Measurements from ENCODE around the gene RNF227. TPM values are rescaled to one million over a fixed set of nuclear protein-coding genes. Genes with fewer than 3 reads are reported as not detected.

The RNF227 gene
- total RNA-seq, 2 experiments from 2014 or later, result 4.2 TPM

- ATAC-seq, result peak; percentile 31
- POLR2A ChIA-PET, result interaction anchor here (1.5 kb wide), 1 partner anchor 244 kb away, joined by 6 read pairs; no protein-coding TSS in a partner anchor
- H3K9me3 Mint-ChIP-seq (ENCODE audit: insufficient read depth), result no peaks in the 10 kb centered on the region
- no peaks in the 10 kb centered on the region for H3K27me3 Mint-ChIP-seq (ENCODE audit: low read depth)
- peaks cover 23% of the 10 kb centered on the region for H3K36me3 Mint-ChIP-seq (ENCODE audit: low read depth)
- DNase-seq, result peak; percentile 78
- CTCF ChIA-PET, result interaction anchor here (6.6 to 9.7 kb wide), 2 partner anchors 13 to 59 kb away, joined by 41 to 128 read pairs; partner anchors contain the start of gene RNF227
- peak within 1 kb of the TSS; percentile 95 for H3K4me3 Mint-ChIP-seq
- peak within 1 kb of the TSS; percentile 98 for H3K27ac Mint-ChIP-seq
- H3K4me1 Mint-ChIP-seq (ENCODE audit: low read depth), result peaks cover 37% of the 10 kb centered on the region
Observed at GRCh38 chr17:7929158-7930023, 13.3 kb upstream of the RNF227 start, which contains the start of gene KCNAB3. KCNAB3 (minus strand) TSS chr17:7929856; CDS start chr17:7929435, 421 bp downstream.

DNA sequence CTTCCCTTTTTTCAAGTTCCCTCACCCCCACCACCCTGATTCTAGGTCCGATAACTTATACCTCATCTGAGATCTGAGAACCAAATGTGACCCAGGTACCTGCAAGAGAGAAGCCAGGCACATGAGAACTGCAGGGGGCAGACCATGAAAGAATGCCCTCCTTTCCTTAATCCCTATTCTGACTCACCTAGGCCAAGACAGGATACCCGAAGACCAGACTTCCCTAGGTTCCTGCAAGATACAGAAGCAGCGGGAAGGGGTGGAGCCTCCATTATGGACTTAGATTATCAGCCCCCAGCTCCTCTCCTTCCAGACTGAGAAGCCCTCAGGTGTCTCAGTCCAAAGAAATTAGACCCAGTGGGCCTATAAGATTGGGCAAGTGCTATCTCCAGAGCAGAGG lies 11.5 kb upstream of the RNF227 start:
- peaks cover 38% of the 10 kb centered on the region for H3K4me1 Mint-ChIP-seq (ENCODE audit: low read depth)
- H3K36me3 Mint-ChIP-seq (ENCODE audit: low read depth), result peaks cover 12% of the 10 kb centered on the region
- ATAC-seq, result no peak
- no peaks in the 10 kb centered on the region for H3K27me3 Mint-ChIP-seq (ENCODE audit: low read depth)
- H3K27ac Mint-ChIP-seq, result no peak overlapping the region
- no peaks in the 10 kb centered on the region for H3K9me3 Mint-ChIP-seq (ENCODE audit: insufficient read depth)
- DNase-seq, result no peak
- CTCF ChIA-PET, result interaction anchor here (2.2 to 2.6 kb wide), 2 partner anchors 11 to 62 kb away, joined by 10 to 16 read pairs; partner anchors contain the start of gene RNF227
- POLR2A ChIA-PET, result interaction anchor here (1.4 kb wide), 1 partner anchor 12 kb away, joined by 4 read pairs; the partner anchor contains the start of gene RNF227
- no peak overlapping the region for H3K4me3 Mint-ChIP-seq

DNA sequence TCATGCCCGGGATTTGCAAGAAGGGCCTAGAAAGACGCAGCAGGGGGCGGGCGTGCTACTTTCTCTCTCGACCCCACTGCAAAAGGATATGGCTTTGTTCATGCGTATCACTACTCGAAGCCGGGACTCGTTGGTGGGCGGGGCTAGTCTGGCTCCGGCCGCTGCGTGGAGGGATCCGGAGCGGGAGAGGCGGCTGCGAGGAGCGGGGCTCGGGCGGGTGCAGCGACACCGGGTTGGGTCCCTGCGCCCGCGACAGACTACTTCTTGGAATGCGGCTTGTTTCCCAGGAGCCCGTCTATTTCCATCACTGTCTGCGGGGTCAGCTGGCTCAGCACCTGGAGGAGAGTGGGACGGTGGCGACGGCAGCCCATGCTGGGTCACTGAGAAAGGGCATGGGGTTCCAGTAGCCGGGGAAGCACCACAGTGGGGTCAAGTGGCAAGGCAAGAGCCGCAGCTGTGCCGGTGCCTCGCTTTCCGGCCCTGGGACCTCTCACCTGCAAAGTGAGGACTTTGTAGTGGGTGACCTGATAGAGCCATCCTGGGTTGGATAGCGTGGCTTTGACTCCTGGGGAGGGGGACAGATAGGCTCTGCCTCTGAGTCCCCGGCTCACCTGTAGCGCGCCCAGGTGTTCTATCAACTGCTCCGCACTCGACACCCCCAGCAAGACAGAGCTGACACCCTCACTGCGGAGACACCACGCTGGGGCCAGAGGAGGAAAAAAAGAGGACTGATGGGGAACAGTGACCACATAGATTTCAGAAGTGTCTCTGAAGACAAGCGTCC lies 6.9 kb upstream of the RNF227 start:
- CTCF ChIA-PET, result interaction anchor here (1.2 to 2.5 kb wide), 6 partner anchors 10 to 67 kb away, joined by 4 to 16 read pairs (median 6); partner anchors contain the start of gene NAA38
- H3K4me3 Mint-ChIP-seq, result peak overlapping the region; percentile 54
- ATAC-seq, result peak; percentile 97
- peaks cover 25% of the 10 kb centered on the region for H3K4me1 Mint-ChIP-seq (ENCODE audit: low read depth)
- H3K9me3 Mint-ChIP-seq (ENCODE audit: insufficient read depth), result no peaks in the 10 kb centered on the region
- peaks cover 4% of the 10 kb centered on the region for H3K36me3 Mint-ChIP-seq (ENCODE audit: low read depth)
- H3K27ac Mint-ChIP-seq, result peak overlapping the region; percentile 74
- POLR2A ChIA-PET, result interaction anchor here (1.2 to 3.1 kb wide), 2 partner anchors 9 to 17 kb away, joined by 4 to 23 read pairs; partner anchors contain the start of genes CNTROB and TRAPPC1
- peak; percentile 88 for DNase-seq
- no peaks in the 10 kb centered on the region for H3K27me3 Mint-ChIP-seq (ENCODE audit: low read depth)

DNA sequence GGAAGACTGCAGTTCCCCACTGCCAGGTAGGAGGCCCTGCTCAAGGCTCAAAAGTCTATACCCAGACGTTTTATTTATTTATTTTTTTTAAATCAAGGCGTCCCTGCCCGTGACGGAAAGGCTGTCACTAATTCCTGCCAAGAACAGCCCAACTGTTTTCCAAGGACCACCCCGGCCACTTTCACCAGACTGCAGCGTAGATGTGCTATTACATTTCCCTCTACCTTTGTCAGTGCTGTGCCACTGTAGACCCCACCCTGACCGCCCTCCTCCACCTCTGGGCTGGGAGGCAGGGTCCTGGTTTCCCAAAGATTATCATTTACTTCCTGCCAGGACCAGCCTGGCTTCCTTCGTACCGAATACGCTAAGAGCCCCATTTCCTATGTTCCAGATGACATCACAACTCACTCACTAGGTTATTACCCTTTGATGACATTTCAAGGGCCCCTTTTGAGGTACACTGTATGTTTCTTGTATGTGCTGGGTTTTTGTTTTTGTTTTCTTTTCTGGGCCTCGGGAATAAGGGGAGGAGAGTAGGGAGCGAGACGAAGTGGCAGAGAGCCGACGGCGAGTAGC lies 6.3 kb upstream of the RNF227 start:
- Mint-ChIP-seq H3K27ac (peak overlapping the region; percentile 74), H3K27me3 (ENCODE audit: low read depth) (no peaks in the 10 kb centered on the region), H3K4me1 (ENCODE audit: low read depth) (peaks cover 25% of the 10 kb centered on the region), H3K36me3 (ENCODE audit: low read depth) (peaks cover 2% of the 10 kb centered on the region), H3K9me3 (ENCODE audit: insufficient read depth) (no peaks in the 10 kb centered on the region), H3K4me3 (peak overlapping the region; percentile 54)
- POLR2A ChIA-PET, result interaction anchor here (1.2 to 3.1 kb wide), 2 partner anchors 10 to 18 kb away, joined by 4 to 23 read pairs; partner anchors contain the start of genes CNTROB and TRAPPC1
- ATAC-seq, result peak; percentile 45
- CTCF ChIA-PET, result interaction anchor here (0.9 to 2.5 kb wide), 7 partner anchors 10 to 97 kb away, joined by 3 to 16 read pairs (median 5); partner anchors contain the start of gene NAA38
- no peak for DNase-seq

DNA sequence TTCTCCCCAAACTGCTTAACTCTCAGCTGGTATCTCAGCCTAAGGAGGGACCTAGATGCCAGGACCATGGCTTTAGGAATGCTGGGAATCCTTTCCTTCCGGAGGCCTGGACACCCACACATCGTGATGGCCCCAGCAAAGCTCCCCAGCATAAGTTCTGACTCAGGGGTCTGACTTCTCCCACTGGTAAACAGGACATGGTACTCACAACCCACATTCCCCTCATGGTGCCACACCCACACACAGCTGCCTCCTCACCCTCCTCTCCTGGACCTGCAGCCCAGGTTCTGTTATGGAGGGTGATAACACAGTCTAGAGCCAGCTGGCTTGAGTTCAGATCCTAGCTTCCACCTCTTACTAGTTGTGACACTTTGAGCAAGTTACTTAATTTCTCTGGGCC lies 719 bp upstream of the RNF227 start:
- no peak for DNase-seq
- H3K4me1 Mint-ChIP-seq (ENCODE audit: low read depth), result peaks cover 36% of the 10 kb centered on the region
- no peaks in the 10 kb centered on the region for H3K9me3 Mint-ChIP-seq (ENCODE audit: insufficient read depth)
- ChIA-PET POLR2A (interaction anchor here (1.4 to 6.0 kb wide), 2 partner anchors 10 to 15 kb away, joined by 4 to 44 read pairs; partner anchors contain the start of genes CNTROB and TRAPPC1), CTCF (interaction anchor here (0.7 to 11.0 kb wide), 11 partner anchors 10 to 229 kb away, joined by 3 to 237 read pairs (median 7); partner anchors contain the start of genes CNTROB, KCNAB3, TP53 and TRAPPC1)
- H3K27ac Mint-ChIP-seq, result peak overlapping the region; percentile 83
- H3K4me3 Mint-ChIP-seq, result peak overlapping the region; percentile 85
- no peaks in the 10 kb centered on the region for H3K27me3 Mint-ChIP-seq (ENCODE audit: low read depth)
- peaks cover 9% of the 10 kb centered on the region for H3K36me3 Mint-ChIP-seq (ENCODE audit: low read depth)
- no peak for ATAC-seq

DNA sequence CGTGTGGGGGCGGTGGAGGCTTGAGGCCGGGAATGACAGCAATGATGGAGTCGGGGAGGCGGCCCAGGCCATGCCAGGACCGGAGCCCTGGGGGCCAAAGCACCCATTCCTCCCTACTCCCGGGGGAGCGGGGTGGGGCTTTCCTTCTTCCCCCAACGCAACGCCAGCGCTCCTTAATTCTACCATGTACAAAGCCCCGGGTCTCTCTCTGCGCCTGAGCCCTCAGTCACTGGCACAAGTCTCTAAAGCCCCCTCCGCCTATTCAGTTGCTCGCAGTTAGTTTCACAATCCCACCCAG lies 245 bp upstream of the RNF227 start:
- ChIA-PET CTCF (interaction anchor here (0.7 to 11.0 kb wide), 16 partner anchors 10 to 228 kb away, joined by 3 to 237 read pairs (median 6); partner anchors contain the start of genes CNTROB, KCNAB3, NAA38 and TP53), POLR2A (interaction anchor here (0.7 to 6.0 kb wide), 8 partner anchors 10 to 73 kb away, joined by 3 to 44 read pairs (median 4); partner anchors contain the start of genes CNTROB and TRAPPC1)
- Mint-ChIP-seq H3K27me3 (ENCODE audit: low read depth) (no peaks in the 10 kb centered on the region), H3K9me3 (ENCODE audit: insufficient read depth) (no peaks in the 10 kb centered on the region), H3K27ac (peak overlapping the region; percentile 83), H3K36me3 (ENCODE audit: low read depth) (peaks cover 12% of the 10 kb centered on the region), H3K4me1 (ENCODE audit: low read depth) (peaks cover 35% of the 10 kb centered on the region), H3K4me3 (peak overlapping the region; percentile 85)
- DNase-seq (no peak), ATAC-seq (no peak)

DNA sequence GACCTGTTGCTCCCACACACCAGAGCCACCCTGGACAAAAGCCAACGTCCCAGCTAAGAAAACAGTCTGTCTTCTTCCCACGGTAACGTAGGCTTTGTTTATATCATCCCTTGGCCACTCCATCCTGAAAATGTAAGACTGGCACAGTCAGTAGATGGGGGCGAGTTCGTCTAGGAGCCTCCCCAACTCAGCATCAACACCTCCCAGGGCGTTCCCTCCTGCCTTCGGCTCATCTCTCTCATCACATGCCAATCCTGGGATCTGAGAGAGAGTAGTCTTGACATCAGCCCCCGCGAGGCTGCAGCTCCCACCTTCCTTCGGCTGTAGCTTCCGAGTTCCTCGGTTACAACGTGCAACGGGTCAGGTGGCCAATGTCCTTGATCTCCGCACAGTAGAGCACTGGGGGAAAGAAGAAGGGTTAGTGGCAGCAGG lies 894 bp downstream of the RNF227 start:
- peak; percentile 57 for ATAC-seq
- H3K4me3 Mint-ChIP-seq, result peak overlapping the region; percentile 85
- H3K36me3 Mint-ChIP-seq (ENCODE audit: low read depth), result peaks cover 22% of the 10 kb centered on the region
- H3K9me3 Mint-ChIP-seq (ENCODE audit: insufficient read depth), result no peaks in the 10 kb centered on the region
- CTCF ChIA-PET, result interaction anchor here (0.7 to 11.0 kb wide), 13 partner anchors 11 to 164 kb away, joined by 3 to 237 read pairs (median 6); partner anchors contain the start of genes CNTROB, KCNAB3, NAA38 and TRAPPC1
- DNase-seq, result no peak
- H3K4me1 Mint-ChIP-seq (ENCODE audit: low read depth), result peaks cover 35% of the 10 kb centered on the region
- no peaks in the 10 kb centered on the region for H3K27me3 Mint-ChIP-seq (ENCODE audit: low read depth)
- POLR2A ChIA-PET, result interaction anchor here (1.3 to 6.0 kb wide), 5 partner anchors 12 to 70 kb away, joined by 3 to 44 read pairs (median 4); partner anchors contain the start of genes CNTROB and TRAPPC1
- peak overlapping the region; percentile 95 for H3K27ac Mint-ChIP-seq

GRCh38 chr17:7912927-7913524 lies 3.1 kb downstream of the RNF227 start:
- POLR2A ChIA-PET, result interaction anchor here (0.6 to 1.5 kb wide), 3 partner anchors 77 to 225 kb away, joined by 3 to 9 read pairs (median 5); partner anchors contain the start of gene TP53
- DNase-seq (peak; percentile 71), ATAC-seq (peak; percentile 24)
- Mint-ChIP-seq H3K4me3 (no peak overlapping the region), H3K36me3 (ENCODE audit: low read depth) (peaks cover 40% of the 10 kb centered on the region), H3K27me3 (ENCODE audit: low read depth) (no peaks in the 10 kb centered on the region), H3K4me1 (ENCODE audit: low read depth) (peaks cover 35% of the 10 kb centered on the region), H3K27ac (peak overlapping the region; percentile 71), H3K9me3 (ENCODE audit: insufficient read depth) (no peaks in the 10 kb centered on the region)
- CTCF ChIA-PET, result interaction anchor here (0.6 to 11.0 kb wide), 23 partner anchors 9 to 147 kb away, joined by 3 to 237 read pairs (median 5); partner anchors contain the start of genes CNTROB and TRAPPC1

DNA sequence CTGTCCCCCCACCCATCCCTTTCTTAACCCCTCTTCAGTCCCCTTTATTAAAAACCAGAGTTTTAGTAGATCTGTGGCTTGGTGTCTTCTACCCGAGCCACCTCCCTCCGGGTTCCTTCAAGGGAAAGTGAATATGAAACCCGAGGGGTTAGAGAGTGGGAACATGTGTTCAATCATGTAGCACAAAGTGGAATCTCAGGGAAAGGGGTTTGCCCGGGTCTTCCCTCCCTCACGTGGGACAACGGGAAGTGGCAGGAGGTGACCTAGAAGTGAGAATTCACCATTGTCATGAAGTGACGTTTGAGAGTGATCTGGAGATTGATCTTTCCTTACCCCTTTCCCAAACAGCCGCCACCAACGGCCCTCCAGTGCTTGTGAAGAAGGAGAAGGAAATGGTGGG lies 5.0 kb downstream of the RNF227 start:
- no peak overlapping the region for H3K4me3 Mint-ChIP-seq
- H3K27ac Mint-ChIP-seq, result no peak overlapping the region
- ATAC-seq (no peak), DNase-seq (no peak)
- H3K27me3 Mint-ChIP-seq (ENCODE audit: low read depth), result no peaks in the 10 kb centered on the region
- H3K9me3 Mint-ChIP-seq (ENCODE audit: insufficient read depth), result no peaks in the 10 kb centered on the region
- CTCF ChIA-PET, result interaction anchor here (1.5 to 11.0 kb wide), 5 partner anchors 11 to 77 kb away, joined by 3 to 237 read pairs (median 9); no protein-coding TSS in a partner anchor
- peaks cover 25% of the 10 kb centered on the region for H3K4me1 Mint-ChIP-seq (ENCODE audit: low read depth)
- POLR2A ChIA-PET, result no interaction called here
- peaks cover 52% of the 10 kb centered on the region for H3K36me3 Mint-ChIP-seq (ENCODE audit: low read depth)

GRCh38 chr17:7910711-7911110 lies 5.4 kb downstream of the RNF227 start:
- Mint-ChIP-seq H3K36me3 (ENCODE audit: low read depth) (peaks cover 54% of the 10 kb centered on the region), H3K9me3 (ENCODE audit: insufficient read depth) (no peaks in the 10 kb centered on the region), H3K4me1 (ENCODE audit: low read depth) (peaks cover 25% of the 10 kb centered on the region), H3K27ac (no peak overlapping the region), H3K4me3 (no peak overlapping the region), H3K27me3 (ENCODE audit: low read depth) (no peaks in the 10 kb centered on the region)
- POLR2A ChIA-PET, result interaction anchor here (0.6 kb wide), 1 partner anchor 95 kb away, joined by 3 read pairs; no protein-coding TSS in a partner anchor
- ATAC-seq (no peak), DNase-seq (no peak)
- CTCF ChIA-PET, result interaction anchor here (0.7 to 11.0 kb wide), 3 partner anchors 75 to 226 kb away, joined by 3 to 237 read pairs (median 3); no protein-coding TSS in a partner anchor
